LNCAP (cell line): Measurements from ENCODE around the gene QSOX2.

Experiments
- TF ChIP-seq, protein P1 (sequence below): fragments of 450-650 bp; IDR thresholded peaks from 2 replicates; pipeline ENCODE4 v1.5.1; 2017; ENCODE audit warnings: mild to moderate bottlenecking

The QSOX2 gene

DNA sequence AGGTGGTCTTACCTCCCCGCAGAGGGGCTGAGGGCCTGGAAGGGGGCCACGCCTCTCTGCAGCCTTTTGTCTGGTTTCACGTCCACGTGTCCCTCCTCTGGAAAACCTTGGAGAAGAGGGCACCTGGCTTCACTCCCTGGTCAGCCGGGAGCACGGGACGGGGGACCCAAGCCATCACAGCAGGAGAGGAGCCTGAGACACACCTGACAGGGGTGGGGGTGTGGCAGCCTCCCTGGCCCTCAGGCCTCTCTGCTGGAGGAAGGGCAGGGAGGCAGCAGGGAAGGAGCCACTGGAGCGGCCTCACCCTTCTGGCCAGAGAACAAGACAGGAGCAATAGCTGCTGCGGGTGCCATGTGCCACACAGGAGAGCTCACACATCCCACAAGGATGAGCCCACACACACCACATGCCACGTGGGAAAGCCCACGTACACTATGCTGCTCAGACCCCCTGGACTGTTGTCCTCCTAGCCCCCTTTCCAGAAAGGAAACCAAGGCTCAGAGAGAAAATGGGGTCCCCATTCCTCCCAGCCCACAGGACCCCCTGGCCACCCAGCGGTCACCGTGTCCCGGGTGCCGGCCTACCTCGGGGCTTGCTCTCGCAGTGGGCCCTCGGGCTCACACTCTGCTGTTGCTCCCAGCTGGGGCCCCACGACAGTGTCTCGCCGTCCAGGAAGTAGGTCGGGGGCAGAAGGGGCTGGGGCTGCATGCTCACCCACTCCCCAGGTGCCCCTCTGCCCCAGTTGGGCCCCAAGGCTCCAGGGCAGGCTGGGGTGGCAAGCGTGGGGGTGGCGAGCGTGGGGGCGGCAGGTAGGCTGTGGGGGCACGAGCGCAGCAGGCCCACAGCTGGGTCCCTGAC, 40.1 kb upstream of the QSOX2 start:
- TF ChIP-seq, protein P1, sequence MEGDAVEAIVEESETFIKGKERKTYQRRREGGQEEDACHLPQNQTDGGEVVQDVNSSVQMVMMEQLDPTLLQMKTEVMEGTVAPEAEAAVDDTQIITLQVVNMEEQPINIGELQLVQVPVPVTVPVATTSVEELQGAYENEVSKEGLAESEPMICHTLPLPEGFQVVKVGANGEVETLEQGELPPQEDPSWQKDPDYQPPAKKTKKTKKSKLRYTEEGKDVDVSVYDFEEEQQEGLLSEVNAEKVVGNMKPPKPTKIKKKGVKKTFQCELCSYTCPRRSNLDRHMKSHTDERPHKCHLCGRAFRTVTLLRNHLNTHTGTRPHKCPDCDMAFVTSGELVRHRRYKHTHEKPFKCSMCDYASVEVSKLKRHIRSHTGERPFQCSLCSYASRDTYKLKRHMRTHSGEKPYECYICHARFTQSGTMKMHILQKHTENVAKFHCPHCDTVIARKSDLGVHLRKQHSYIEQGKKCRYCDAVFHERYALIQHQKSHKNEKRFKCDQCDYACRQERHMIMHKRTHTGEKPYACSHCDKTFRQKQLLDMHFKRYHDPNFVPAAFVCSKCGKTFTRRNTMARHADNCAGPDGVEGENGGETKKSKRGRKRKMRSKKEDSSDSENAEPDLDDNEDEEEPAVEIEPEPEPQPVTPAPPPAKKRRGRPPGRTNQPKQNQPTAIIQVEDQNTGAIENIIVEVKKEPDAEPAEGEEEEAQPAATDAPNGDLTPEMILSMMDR, result no peak

DNA sequence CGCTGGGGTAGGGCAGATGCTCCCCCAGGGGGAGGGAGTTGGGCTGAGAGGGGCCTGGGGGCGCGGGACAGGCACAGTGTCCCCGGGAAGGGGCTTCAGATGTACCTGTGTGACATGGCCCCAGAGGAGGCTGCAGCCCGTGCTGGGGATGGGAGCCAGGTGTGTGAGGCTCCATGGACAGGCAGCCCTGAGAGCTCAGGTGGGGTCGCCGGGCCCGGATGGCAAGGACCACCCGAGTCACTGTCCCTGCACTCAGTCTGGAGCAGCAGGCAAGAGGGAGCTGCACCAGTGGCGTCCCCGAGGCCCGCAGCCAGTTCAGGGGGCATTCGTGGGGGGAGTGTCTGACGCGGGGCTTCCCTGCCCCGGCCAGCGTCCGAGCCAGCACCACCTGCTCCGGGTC, 39.3 kb upstream of the QSOX2 start:
- TF ChIP-seq, protein P1, result no peak

DNA sequence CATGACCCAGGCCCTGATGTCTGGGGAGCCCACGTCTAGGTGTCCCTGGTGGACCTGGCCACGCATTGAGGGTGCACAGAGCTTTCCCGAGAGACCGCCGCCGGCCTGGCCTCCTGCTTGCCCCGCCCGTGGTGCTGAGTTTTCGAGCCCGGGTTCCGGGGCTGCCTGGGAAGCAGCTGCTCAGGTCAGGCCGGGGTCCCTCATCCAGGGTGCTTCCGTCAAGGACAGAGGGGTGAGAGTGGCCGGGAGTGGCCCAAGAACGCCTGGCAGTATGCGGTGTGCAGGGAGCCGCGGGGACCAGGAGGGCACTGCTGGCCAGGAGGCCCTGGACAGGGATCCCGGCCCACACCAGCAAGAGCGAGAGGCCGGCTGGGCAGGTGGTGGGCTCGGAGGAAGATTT, 38.7 kb upstream of the QSOX2 start:
- TF ChIP-seq, protein P1, result no peak

DNA sequence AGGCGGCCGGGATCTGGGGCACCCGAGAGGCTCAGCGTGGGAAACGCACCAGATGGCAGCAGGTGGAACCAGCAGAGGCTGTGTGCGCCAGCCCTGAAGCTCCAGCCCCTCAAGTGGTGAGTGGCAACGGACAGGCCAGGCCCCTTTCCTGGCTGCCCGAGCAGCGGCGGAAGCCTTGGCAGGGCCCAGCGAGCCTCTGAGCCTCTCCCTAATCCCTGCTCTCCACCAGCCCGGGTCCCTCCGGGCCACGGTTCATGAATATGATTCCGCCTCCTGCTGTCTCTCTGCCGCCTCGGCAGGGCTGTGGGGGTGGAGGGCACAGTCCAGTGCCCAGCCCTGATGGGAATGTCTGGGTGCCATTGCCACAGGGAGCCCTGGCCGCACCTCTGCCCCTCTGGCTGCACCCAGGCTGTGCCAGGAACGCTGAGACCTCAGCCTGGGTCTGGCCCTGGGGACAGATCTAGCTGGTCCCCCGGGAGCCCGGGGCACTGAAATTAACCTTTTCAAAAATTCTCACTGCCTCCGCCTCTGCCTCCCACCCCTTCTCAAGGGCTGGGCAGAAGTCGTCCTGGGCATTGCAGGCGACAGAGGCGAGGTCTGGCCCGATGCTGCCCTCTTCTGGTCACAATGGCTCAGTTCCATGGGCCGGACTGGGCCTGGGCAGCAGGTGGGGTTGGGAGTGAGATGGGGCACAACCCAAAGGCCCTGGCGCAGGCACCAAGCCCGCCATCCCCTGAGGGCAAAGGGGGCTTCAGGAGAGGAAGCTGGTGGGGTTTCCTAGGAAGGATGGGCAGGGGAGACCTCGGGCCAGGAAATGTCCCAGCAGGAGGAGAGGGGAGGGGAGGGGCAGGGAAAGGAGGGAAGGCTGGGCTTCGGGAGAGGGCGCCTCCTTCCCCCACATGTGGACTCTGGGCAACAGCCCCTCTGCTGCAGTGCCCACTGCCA, 38.0 kb upstream of the QSOX2 start:
- TF ChIP-seq, protein P1, result peak; percentile 91

DNA sequence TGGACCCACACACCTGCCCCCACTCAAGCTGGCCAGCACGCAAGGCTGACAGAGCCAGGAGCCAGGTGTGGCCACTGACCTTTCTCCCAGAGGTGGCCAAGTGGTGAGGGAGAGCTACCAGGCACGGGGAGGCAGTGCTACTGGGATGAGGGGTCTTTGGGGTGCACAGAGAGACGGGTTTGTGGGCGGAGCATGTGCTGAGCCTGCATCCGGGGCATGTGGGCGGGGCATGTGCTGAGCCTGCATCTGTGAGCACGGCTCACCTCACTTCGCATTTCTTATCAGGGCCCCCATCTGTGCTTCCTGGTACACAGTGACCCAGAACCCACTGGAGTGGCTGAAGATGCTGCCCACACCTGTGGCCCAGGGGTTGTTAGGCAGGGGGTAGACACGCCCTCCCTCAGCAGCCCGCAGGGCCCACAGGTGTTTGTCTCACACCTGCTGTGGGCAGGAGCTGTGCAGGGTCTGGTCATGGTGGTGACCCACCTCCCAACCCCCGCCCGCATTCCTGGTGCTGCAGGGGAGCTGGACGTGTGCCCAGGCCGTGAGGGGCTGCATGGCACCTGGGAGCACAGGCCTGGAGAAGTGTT, 36.8 kb upstream of the QSOX2 start:
- TF ChIP-seq, protein P1, result no peak

DNA sequence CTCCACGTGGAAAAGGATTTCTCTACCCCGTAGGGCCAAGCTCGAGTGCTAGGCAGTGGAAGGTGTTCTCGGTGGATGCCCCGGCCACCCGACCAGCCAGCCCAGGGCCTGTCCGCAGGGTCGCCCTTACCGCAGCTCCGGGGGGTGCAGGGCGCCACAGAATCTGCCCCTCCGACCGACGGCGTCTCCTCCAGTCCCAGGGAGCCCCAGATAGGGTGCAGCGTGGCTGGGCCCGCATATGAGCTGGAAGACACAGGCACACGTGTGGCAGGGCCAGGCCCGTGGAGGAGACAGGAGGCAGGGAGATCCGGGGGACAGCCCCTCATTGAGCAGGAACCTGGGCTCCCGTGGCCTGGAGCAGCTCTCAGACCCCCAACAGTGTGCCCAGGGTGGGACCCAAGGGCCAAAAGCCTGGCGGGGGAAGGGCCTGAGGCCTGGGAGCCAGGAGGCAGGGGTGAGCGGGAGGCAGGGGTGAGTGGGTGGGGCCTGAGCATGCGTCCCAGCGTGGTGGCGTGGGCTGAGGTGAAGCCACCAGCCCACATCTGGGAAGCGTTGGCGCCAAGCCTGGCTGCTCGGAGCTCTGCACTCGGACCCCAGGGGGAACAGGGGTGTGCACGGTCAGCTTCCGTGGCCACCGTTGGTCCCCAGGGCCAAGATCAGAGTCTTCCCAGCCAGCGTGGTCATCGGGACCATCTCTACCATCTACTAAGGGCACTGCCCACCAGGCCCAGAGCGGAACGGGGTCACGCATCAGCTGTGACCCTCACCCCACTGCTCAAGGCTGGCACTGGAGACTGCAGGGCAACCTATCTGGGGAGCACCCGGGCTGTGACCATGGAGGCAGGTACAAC, 36.0 kb upstream of the QSOX2 start:
- TF ChIP-seq, protein P1, result no peak
